NOMO-1 (cell line): ENCODE data around the gene AMY2A.
"Not testable (repeated sequence)": the region's sequence is repeated elsewhere in the genome, so short reads cannot be mapped to it uniquely, and the experiment has no call there.

Source experiments
- DNase-seq, 2 experiments: peaks; one replicate each; lab custom pipeline; 2025; ENCODE audit not compliant: unreplicated experiment in 2 of 2; lab: John Stamatoyannopoulos, UW

AMY2A gene

GRCh38 chr1:103616994-103617477 is at the start of gene AMY2A:
AMY2A (plus strand) TSS chr1:103617427; CDS start chr1:103617441, 14 bp downstream.
- not testable (repeated sequence) for DNase-seq

- DNase-seq, result no peak
Observed at GRCh38 chr1:103569493-103569892, 47.7 kb upstream of the AMY2A start.

- not testable (repeated sequence) for DNase-seq
Observed at GRCh38 chr1:103571289-103571688, 45.9 kb upstream of the AMY2A start, which contains the start of gene AMY2B. AMY2B (plus strand) TSS chr1:103571589; CDS start chr1:103571603, 14 bp downstream.

- DNase-seq, result peak in 1 of 2 experiments; percentile 34
Observed at GRCh38 chr1:103576065-103576464, 41.2 kb upstream of the AMY2A start.

- not testable (repeated sequence) for DNase-seq
Observed at GRCh38 chr1:103576784-103577183, 40.4 kb upstream of the AMY2A start.

- no peak for DNase-seq
Observed at GRCh38 chr1:103582464-103582863, 34.8 kb upstream of the AMY2A start.

DNA sequence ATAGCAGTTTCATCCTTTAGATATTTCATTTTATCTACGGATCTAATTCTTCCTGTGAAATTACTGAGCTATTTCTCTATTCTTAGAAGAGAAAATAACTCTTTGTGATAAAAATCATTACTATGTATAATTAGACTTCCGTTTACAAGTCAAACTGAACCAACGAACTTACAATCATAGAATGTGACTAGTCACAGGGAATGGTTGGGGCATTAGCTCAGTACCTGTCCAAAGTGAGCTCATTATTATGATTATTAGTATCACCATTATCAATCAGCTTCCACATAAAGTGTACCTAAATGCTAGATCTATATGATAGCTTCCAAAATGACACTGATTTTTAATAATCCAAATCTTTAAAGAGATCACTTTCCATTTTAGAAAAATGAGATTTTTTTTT is 33.3 kb upstream of the AMY2A start:
- no peak for DNase-seq

DNA sequence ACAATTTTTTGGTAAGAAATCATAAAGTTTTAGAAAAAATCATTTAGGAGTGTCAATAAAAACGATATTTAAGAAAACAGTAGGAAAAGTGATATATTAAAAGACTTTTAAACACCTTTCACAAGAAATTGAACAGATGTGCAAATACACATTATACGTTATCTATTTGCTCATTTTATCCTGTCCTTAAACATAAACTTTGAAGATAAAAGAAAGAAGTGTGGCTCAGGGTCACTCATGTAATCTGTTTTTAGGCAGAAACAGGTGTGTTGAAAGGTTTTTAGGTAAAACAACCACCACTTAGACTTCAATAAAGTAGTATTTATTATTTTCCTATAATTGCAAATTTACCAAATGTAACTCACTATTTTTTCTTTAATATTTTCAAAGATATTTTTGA is 32.7 kb upstream of the AMY2A start:
- DNase-seq, result no peak

DNA sequence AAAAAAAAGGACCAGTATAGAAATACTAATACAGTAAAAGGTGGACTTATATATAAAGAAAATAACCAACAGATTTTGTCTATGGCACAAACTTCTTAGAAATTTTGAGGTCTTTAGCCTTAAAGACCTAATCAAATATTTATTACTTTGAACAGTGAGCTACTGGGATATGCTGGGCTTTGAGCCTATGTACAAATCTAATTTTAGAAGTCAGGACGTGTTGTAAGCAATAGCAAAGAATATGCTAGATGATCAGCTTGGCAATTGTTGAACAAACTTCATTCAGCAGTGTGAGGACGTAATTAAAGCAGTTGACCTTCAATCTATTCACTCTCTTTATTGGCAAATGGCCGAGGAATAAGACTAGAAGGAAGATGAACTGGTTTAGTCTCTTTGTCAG is 14.5 kb upstream of the AMY2A start:
- not testable (repeated sequence) for DNase-seq

DNA sequence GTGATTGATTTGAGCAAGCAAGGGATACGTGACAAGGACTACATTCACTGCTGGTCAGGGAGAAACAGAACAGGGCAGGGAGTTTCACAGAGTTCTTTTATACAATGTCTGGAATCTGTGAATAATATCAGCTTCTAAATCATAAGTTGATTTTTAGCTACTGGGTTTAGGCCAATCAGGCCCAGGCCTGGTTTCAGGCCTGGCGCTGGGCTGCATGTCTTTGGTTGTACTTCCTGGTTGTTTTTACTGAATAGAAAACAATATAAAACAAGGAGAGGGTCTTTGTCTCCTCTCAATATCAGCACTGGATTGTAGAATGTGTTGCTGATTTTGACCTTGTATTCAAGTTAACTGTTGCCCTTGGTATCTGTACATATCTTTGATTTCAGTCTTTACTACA is 865 bp upstream of the AMY2A start:
- DNase-seq, result no peak

DNA sequence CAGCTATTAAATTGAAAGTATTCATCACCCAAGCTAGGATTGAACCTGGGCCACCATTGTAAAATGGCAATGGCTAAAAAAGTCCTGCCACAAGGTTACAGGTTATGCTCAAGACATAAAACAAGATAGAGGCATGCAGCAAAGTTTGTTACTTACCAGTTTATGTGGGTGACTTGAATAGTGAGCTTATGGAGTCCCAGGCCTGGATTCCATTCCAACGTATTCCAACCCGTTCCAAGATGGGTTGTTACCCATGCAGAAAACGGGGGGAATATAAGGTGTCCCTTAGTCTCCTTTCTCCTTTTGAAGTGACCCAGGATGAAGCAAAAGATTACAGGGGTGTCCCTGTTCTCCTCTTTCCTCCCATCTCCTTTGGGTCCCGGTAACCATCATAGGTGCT is 10.2 kb downstream of the AMY2A start:
- not testable (repeated sequence) for DNase-seq

DNA sequence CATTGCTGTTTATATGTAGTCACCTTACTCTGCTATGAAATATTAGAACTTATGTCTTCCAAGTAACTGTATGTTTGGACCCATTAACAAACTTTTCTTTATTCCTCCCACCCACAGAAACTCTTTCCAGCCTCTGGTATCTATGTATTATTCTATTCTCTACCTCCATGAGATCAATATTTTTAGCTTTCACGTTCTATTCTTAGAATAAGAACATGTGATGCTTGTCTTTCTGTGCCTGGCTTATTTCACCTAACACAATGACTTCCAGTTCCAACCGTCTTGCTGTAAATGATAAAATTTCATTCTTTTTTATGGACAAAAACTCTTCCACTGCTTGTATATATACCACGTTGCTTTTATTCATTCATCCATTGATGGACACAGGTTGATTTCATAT is 24.0 kb downstream of the AMY2A start:
- DNase-seq, result not testable (repeated sequence)

- not testable (repeated sequence) for DNase-seq
Observed at GRCh38 chr1:103643908-103644307, 26.7 kb downstream of the AMY2A start.

- DNase-seq, result not testable (repeated sequence)
Observed at GRCh38 chr1:103650305-103650704, 33.1 kb downstream of the AMY2A start.

DNA sequence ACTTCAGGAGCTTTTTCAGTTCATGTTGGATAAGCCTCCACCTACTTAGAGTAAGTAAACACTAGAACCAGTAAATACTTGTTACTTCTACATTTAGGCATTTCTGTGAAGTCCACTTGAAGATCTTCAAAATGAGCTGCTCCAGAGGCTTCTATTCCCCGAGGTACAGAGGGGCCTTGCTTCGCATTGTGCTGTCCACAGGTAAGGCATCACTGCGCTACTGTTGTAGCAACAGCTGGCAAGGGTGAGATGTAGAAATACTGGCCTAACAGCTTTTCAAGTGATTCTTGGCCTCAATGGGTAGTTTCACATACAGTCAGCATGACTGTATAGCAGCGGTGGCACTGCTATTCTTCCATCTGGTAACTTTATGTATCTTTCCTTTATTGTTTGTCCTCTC is 33.7 kb downstream of the AMY2A start:
- not testable (repeated sequence) for DNase-seq

DNA sequence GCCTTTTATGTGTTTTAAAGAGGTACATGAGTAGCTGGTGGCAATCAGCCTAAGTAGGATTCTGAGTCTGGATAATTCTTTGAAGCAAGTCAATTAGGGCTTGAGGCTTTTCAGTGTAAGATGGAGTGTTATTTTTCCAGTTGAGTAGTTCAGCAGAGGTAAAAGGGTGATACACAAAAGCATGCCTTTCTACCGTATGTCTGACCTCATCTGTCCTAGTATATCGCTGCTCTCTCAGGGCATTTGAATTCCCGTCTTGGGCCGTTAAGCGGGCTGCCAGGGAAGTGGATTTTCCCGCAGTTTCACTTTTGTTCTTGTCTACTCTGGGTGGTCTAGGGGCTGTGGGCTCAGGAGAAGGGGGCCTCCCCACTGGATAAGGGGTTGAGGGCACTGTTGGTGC is 36.9 kb downstream of the AMY2A start:
- DNase-seq, result not testable (repeated sequence)

GRCh38 chr1:103655460-103655859 is 38.2 kb downstream of the AMY2A start, which contains the start of gene AMY1A:
AMY1A (plus strand) TSS chr1:103655760; CDS start chr1:103656331, 571 bp downstream.
- DNase-seq, result not testable (repeated sequence)
